ENCODE measurements around the gene CRK.
"Not testable (repeated sequence)": the region's sequence is repeated elsewhere in the genome, so short reads cannot be mapped to it uniquely, and the experiment has no call there.

The CRK gene

DNA sequence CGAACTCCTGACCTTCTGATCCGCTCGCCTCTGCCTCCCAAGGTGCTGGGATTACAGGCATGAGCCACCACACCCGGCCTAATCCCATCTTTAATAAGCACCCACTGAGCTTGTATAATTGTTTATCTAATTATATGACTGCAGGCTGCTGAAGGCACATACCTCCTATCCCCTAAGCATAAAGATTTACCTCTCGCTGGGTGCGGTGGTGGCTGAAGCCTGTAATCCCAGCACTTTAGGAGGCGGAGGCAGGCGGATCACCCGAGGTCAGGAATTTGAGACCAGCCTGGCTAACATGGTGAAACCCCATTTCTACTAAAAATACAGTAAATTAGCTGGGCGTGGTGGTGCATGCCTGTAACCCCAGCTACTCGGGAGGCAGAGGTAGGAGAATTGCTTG, 35.9 kb downstream of the CRK start:
- FAIRE-seq = no peak

DNA sequence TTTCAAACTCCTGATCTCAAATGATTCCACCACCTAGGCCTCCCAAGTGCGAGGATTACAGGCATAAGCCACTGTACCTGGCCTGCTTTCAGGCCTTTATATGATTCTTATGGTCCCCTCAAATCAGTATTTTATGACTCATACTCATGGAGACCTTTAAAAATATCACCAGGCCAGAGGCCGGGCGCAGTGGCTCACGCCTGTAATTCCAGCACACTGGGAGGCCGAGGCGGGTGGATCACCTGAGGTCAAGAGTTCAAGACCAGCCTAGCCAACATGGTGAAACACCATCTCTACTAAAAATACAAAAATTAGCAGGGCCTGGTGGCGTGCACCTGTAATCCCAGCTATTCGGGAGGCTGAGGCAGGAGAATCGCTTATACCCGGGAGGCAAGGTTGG, 37.6 kb downstream of the CRK start:
- FAIRE-seq = not testable (repeated sequence)

GRCh38 chr17:1416414-1416813, 39.6 kb downstream of the CRK start:
- FAIRE-seq = no peak

DNA sequence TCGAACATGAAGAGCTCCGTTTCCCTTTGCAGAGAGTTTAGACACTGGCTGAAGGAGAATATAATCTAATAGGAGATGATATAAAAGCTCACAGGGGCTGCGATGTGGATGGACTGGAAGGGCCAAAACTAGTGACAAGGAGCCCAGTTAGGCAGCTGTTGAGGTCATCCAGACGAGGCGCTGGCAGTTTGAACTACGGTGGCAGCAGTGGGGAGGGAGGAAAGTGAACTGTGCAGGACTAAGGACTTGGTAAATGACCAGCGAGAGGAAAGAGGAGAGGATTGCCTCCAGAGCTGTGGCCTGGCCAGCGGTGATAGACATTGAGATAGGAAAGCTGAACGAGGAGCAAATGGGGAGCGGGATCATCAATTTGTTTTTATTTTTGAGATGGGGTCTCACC, 41.4 kb downstream of the CRK start:
- FAIRE-seq = no peak

GRCh38 chr17:1414001-1414574, 41.9 kb downstream of the CRK start:
- no peak for FAIRE-seq

DNA sequence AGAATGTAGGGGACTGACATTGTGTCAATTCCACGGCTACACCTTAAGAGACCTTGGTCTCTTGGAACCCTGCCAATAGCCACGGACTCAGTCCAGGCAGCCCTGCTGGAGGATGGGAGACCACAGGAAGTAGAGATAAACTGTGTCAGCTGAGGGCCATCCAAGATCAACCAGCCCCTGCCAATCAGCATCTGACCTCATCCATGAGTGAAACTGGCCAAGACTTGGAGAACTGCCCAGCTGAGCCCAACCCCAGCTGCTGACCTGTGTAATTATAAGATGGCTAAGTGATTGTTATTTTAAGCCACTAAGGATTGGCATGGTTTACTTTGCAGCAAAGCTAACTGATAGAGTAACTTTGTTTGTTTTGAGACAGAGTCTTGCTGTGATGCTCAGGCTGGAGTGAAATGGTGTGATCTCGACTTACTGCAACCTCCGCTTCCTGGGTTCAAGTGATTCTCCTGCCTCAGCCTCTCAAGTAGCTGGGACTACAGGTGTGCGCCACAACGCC, 42.7 kb downstream of the CRK start:
- FAIRE-seq = no peak

- no peak for FAIRE-seq
These were observed 43.6 kb downstream of the CRK start for GRCh38 chr17:1412185-1413110.

GRCh38 chr17:1402262-1402586, 53.8 kb downstream of the CRK start:
- no peak for FAIRE-seq

GRCh38 chr17:1399679-1400512, 56.1 kb downstream of the CRK start, which contains the start of gene YWHAE:
Gene YWHAE, minus strand, starts transcription at chr17:1400222. Its CDS starts 112 bp downstream, at chr17:1400110.
- no peak for FAIRE-seq

- no peak for FAIRE-seq
These were observed 56.9 kb downstream of the CRK start for GRCh38 chr17:1398931-1399678.

- FAIRE-seq = no peak
These were observed 58.0 kb downstream of the CRK start for GRCh38 chr17:1398028-1398427.

- not testable (repeated sequence) for FAIRE-seq
These were observed 60.0 kb downstream of the CRK start for GRCh38 chr17:1395876-1396665.

DNA sequence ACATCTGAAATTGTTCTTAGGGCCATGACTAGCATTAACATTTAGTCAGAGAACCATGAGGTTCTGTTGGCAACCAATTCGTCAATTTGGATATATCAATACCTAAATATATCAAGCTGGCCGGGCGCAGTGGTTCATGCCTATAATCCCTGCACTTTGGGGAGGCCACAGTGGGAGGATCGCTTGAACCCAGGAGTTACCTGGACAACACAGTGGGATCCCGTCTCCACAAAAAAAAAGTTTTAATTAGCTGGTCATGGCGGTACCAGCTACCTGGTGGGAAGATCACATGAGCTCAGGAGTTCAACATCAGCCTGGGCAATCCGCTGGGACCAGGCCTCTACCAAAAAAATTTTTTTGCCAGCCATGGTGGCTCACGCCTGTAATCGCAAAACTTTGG, 64.5 kb downstream of the CRK start:
- no peak for FAIRE-seq

- no peak for FAIRE-seq
These were observed 65.3 kb downstream of the CRK start for GRCh38 chr17:1390432-1391367.

DNA sequence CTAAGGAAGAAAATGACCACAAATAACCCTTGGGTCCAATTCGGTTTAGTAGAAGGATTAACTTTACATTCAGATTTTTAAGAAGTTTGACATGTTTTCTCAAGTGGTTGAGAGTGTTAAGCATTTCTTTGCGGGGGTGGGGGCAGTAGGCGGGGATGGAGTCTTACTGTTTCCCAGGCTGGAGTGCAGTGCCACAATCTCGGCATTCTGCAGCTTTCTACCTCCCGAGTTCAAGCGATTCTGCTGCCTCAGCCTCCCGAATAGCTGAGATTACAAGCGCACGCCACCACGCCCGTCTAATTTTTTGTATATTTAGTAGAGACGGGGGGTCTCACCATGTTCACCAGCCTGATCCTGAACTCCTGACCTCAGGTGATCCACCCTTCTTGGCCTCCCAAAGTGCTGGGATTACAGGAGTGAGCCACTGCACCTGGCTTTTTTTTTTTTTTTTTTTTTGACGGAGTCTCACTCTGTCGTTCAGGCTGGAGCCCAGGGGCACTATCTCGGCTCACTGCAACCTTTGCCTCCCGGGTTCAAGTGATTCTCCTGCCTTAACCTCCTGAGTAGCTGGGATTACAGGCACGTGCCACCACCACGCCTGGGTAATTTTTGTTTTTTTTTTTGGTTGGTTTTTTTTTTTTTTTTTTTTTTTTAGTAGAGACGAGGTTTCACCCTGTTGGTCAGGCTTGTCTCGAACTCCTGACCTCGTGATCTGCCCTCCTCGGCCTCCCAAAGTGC, 68.4 kb downstream of the CRK start:
- not testable (repeated sequence) for FAIRE-seq

DNA sequence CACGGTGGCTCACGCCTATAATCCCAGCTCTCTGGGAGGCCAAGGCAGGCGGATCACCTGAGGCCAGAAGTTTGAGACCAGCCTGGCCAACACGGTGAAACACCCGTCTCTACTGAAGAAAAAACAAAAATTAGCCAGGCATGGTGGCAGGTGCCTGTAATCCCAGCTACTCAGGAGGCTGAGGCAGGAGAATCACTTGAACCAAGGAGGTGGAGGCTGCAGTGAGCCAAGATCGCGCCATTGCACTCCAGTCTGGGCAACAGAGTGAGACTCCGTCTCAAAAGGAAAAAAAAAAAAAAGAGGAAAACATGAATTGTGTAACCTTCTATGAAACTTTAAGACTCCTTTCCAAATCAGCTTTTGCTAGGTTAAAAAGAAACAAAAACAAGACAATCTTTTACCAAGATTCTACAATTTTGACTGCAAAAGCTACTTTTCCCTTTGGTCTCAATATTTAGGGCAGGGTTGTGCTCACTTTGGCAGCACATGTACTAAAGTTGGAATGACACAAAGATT, 69.3 kb downstream of the CRK start:
- FAIRE-seq = not testable (repeated sequence)

GRCh38 chr17:1386265-1386664, 69.8 kb downstream of the CRK start:
- no peak for FAIRE-seq

- no peak for FAIRE-seq
These were observed 70.2 kb downstream of the CRK start for GRCh38 chr17:1385861-1386260.

DNA sequence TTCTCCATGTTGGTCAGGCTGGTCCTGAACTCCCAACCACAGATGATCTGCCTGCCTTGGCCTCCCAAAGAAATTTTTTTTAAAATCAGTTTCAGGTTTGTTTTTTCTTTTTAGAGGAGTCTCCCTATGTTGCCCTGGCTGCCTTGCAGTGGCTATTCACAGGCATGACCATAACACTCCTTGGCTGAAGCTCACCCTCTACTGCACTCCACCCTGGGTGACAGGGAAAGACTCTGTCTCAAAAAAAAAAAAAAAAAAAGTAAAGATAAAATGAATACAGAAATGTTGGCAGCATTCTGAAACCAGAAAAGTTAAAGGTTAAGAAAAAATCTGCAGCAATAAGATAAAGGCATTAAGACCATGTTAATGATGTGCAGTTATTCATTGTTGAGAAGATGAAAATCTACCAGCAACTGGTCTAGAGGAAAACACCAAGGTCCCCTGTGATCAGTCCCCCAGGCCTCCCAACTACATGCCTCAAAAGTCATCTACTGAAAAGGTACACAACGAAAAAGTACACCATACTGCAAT, 71.1 kb downstream of the CRK start:
- no peak for FAIRE-seq
